ENCODE data around the gene TWF2.

DNA sequence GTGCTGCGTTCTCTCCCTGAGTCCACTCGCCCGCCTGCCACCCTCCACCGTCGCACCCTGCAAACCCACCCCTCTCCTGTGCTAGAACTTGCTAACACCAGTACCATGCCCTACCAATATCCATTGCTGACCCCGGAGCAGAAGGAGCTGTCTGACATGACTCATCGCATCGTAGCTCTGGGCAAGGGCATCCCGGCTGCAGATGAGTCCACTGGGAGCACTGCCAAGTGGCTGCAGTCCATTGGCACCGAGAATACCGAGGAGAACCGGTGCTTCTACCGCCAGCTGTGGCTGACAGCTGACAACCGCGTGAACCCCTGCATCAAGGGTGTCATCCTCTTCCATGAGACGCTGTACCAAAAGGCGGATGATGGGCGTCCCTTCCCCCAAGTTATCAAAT, 45.9 kb downstream of the TWF2 start:
- TF ChIP-seq, protein P1, sequence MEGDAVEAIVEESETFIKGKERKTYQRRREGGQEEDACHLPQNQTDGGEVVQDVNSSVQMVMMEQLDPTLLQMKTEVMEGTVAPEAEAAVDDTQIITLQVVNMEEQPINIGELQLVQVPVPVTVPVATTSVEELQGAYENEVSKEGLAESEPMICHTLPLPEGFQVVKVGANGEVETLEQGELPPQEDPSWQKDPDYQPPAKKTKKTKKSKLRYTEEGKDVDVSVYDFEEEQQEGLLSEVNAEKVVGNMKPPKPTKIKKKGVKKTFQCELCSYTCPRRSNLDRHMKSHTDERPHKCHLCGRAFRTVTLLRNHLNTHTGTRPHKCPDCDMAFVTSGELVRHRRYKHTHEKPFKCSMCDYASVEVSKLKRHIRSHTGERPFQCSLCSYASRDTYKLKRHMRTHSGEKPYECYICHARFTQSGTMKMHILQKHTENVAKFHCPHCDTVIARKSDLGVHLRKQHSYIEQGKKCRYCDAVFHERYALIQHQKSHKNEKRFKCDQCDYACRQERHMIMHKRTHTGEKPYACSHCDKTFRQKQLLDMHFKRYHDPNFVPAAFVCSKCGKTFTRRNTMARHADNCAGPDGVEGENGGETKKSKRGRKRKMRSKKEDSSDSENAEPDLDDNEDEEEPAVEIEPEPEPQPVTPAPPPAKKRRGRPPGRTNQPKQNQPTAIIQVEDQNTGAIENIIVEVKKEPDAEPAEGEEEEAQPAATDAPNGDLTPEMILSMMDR (IDR thresholded peaks at IDR 0.05): no peak
- TF ChIP-seq POLR2A (IDR thresholded peaks at IDR 0.05): no peak

Measured in adrenal gland (tissue), 5 donors.